Measurements from ENCODE around the gene CACNA1E.

CACNA1E gene

GRCh38 chr1:181635110-181635509, 151.8 kb downstream of the CACNA1E start:
- no peak overlapping the region for H3K27ac ChIP-seq
- no peak for TF ChIP-seq CTCF (conservative IDR thresholded peaks at IDR 0.05)
- TF ChIP-seq ZFX (IDR thresholded peaks at IDR 0.05): no peak

GRCh38 chr1:181637998-181638397, 154.7 kb downstream of the CACNA1E start:
- no peak for TF ChIP-seq ZFX (IDR thresholded peaks at IDR 0.05)
- no peak for TF ChIP-seq CTCF (conservative IDR thresholded peaks at IDR 0.05)
- H3K27ac ChIP-seq: no peak overlapping the region

- no peak for TF ChIP-seq ZFX (IDR thresholded peaks at IDR 0.05)
- no peak for TF ChIP-seq CTCF (conservative IDR thresholded peaks at IDR 0.05)
- H3K27ac ChIP-seq: no peak overlapping the region
Observed at GRCh38 chr1:181640956-181641355, 157.6 kb downstream of the CACNA1E start.

GRCh38 chr1:181643631-181644030, 160.3 kb downstream of the CACNA1E start:
- no peak overlapping the region for H3K27ac ChIP-seq
- no peak for TF ChIP-seq ZFX (IDR thresholded peaks at IDR 0.05)
- TF ChIP-seq CTCF (conservative IDR thresholded peaks at IDR 0.05): no peak

GRCh38 chr1:181645171-181645570, 161.9 kb downstream of the CACNA1E start:
- TF ChIP-seq ZFX (IDR thresholded peaks at IDR 0.05) (no peak), CTCF (conservative IDR thresholded peaks at IDR 0.05) (no peak)
- no peak overlapping the region for H3K27ac ChIP-seq

GRCh38 chr1:181646710-181647109, 163.4 kb downstream of the CACNA1E start:
- TF ChIP-seq ZFX (IDR thresholded peaks at IDR 0.05) (no peak), CTCF (conservative IDR thresholded peaks at IDR 0.05) (no peak)
- H3K27ac ChIP-seq: no peak overlapping the region

- H3K27ac ChIP-seq: no peak overlapping the region
- no peak for TF ChIP-seq CTCF (conservative IDR thresholded peaks at IDR 0.05)
- no peak for TF ChIP-seq ZFX (IDR thresholded peaks at IDR 0.05)
Observed at GRCh38 chr1:181647314-181648035, 164.2 kb downstream of the CACNA1E start.
